Lower leg skin (tissue), 4 donors: ENCODE data around the gene MORN4. TPM values are rescaled to one million over a fixed set of nuclear protein-coding genes. Genes with fewer than 3 reads are reported as not detected.

Experiments used
- DNase-seq, 2 donors: peaks; one replicate each; pipeline ENCODE4 v3.0.0-alpha.2; 2019; ENCODE audit warnings: low spot score in 2 of 2
- H3K4me3 ChIP-seq: fragments of 200-600 bp; sonication (generic); 2 replicates; pipeline ENCODE4 v1.5.1; 2017; ENCODE audit warnings: mild to moderate bottlenecking, low read depth; ENCODE audit not compliant: poor library complexity, severe bottlenecking
- POLR2A ChIP-seq, 2 donors: fragments of 450-650 bp; IDR thresholded peaks; one replicate each; pipeline ENCODE4 v1.6.1; 2016 to 2017; ENCODE audit warnings: antibody characterized with exemption in 2 of 2, mild to moderate bottlenecking in 1 of 2, moderate library complexity in 1 of 2
- WGBS, 2 donors: methylation state at CpG; one replicate each; pipeline ENCODE4 v1.1.5; 2018; 5-methylcytosine and 5-hydroxymethylcytosine counted together
- intact Hi-C: fragments of 100-400 bp; cut with DNase I; formaldehyde crosslinking; loops from one replicate; pipeline ENCODE4 v1.15.0; 2023; ENCODE audit warnings: low total_unique reads
- total RNA-seq, 4 donors: library from RNA; depleted of rRNA; stranded (reverse); fragments of >200 nt; gene quantifications; one replicate each; pipeline ENCODE4 v1.1.0, GENCODE V29; 2016
- TF ChIP-seq, protein P1 (sequence below), 3 donors: fragments of 450-650 bp; IDR thresholded peaks; one replicate each; pipeline ENCODE4 v1.5.1; 2016; ENCODE audit warnings: antibody characterized with exemption in 3 of 3, mild to moderate bottlenecking in 3 of 3, moderate library complexity in 2 of 3

Gene MORN4
- total RNA-seq, 4 donors from 2014 or later = 1.6 to 7.5 (median 2.2) TPM

DNA sequence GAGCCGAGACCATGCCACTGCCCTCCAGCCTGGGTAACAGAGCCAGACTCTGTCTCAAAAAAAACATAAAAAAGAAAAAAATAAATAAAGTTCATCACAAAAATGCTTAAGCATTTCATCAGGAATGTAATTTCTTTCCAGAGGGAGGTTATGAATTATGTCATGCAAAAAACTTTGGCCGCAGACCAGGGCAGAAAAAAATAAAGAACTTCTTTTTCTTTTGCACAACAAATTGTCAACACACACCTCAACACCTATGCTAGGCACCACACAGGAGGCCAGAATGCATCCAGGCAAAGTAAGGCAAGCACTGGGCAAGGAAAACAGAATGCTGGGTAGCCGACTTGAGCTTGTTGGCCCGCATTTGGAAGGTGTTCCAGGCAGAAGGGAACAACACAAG, 39.9 kb downstream of the MORN4 start:
- DNase-seq = peak in 1 of 2 donors; percentile 32
- intact Hi-C loops = no loop called here
- H3K4me3 ChIP-seq = no peak overlapping the region
- TF ChIP-seq, protein P1, sequence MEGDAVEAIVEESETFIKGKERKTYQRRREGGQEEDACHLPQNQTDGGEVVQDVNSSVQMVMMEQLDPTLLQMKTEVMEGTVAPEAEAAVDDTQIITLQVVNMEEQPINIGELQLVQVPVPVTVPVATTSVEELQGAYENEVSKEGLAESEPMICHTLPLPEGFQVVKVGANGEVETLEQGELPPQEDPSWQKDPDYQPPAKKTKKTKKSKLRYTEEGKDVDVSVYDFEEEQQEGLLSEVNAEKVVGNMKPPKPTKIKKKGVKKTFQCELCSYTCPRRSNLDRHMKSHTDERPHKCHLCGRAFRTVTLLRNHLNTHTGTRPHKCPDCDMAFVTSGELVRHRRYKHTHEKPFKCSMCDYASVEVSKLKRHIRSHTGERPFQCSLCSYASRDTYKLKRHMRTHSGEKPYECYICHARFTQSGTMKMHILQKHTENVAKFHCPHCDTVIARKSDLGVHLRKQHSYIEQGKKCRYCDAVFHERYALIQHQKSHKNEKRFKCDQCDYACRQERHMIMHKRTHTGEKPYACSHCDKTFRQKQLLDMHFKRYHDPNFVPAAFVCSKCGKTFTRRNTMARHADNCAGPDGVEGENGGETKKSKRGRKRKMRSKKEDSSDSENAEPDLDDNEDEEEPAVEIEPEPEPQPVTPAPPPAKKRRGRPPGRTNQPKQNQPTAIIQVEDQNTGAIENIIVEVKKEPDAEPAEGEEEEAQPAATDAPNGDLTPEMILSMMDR (IDR thresholded peaks at IDR 0.05) = no peak
- TF ChIP-seq POLR2A (IDR thresholded peaks at IDR 0.05) = no peak
- WGBS, 2 donors = 31 to 47% methylated on average over 4 of the region's 4 CpGs

DNA sequence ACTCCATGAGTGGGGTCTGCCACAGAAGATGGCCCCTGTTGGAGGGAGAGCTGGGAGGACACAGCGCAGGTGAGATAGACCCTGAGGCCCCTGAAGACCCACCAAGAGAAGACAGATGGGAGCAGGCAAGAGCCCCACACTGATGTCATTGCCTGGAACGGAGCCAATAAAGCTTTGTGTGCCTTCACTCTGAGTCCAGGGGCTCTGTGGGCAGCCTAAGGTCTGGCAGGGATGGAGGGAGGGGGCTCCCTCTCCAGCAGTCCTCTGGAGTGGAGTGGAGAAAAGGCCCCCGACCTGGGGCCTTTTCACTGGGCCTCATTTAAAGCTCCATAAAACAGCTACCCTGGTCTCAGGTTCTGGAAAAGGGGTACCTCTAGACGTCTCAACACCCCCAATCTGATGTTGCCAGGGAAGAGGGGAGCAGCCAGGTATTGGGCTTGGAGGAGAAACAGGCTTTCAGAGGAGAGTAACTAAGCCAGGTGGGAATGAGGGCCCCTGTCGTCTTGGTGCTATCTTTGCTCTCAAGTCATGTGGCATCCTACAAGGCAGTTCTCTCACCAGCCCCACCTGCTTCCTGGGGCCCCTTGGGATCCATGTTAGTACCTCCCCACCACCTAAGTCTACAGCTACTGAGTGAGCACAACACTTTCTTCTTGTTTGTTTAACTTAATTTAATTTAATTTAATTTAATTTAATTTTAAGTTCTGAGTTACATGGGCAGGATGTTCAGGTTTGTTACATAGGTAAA, 42.4 kb downstream of the MORN4 start:
- intact Hi-C loops = no loop called here
- no peak overlapping the region for H3K4me3 ChIP-seq
- 67 to 79% methylated on average over 5 of the region's 5 CpGs for WGBS, 2 donors
- DNase-seq = no peak
- no peak for TF ChIP-seq POLR2A (IDR thresholded peaks at IDR 0.05)
- TF ChIP-seq, protein P1 (IDR thresholded peaks at IDR 0.05) = no peak

- DNase-seq = no peak
- H3K4me3 ChIP-seq = no peak overlapping the region
- intact Hi-C loops = no loop called here
- WGBS, 2 donors = 89 to 90% methylated on average over 12 to 15 of the region's 15 CpGs
- no peak for TF ChIP-seq POLR2A (IDR thresholded peaks at IDR 0.05)
- TF ChIP-seq, protein P1 (IDR thresholded peaks at IDR 0.05) = no peak
Observed at GRCh38 chr10:97590082-97590747, 43.1 kb downstream of the MORN4 start.

GRCh38 chr10:97589479-97589878, 43.8 kb downstream of the MORN4 start, which contains the start of gene C10orf62:
C10orf62 (plus strand) TSS chr10:97589721; CDS start chr10:97589898, 177 bp downstream.
- 52 to 78% methylated on average over 3 of the region's 3 CpGs for WGBS, 2 donors
- intact Hi-C loops = no loop called here
- DNase-seq = no peak
- H3K4me3 ChIP-seq = no peak within 1 kb of the TSS
- TF ChIP-seq, protein P1 (IDR thresholded peaks at IDR 0.05) = no peak
- TF ChIP-seq POLR2A (IDR thresholded peaks at IDR 0.05) = no peak

GRCh38 chr10:97587183-97587582, 46.1 kb downstream of the MORN4 start:
- TF ChIP-seq, protein P1 (IDR thresholded peaks at IDR 0.05) = no peak
- no peak for TF ChIP-seq POLR2A (IDR thresholded peaks at IDR 0.05)
- 91% methylated on average over 2 of the region's 2 CpGs for WGBS, 2 donors
- no peak overlapping the region for H3K4me3 ChIP-seq
- no peak for DNase-seq
- intact Hi-C loops = no loop called here
